Measurements from ENCODE around the gene C20orf96.
A peak's percentile ranks its signal among the peaks of the same experiment; 100 is the strongest.
"Not testable (repeated sequence)": the region's sequence is repeated elsewhere in the genome, so short reads cannot be mapped to it uniquely, and the experiment has no call there.

Gene C20orf96, protein sequence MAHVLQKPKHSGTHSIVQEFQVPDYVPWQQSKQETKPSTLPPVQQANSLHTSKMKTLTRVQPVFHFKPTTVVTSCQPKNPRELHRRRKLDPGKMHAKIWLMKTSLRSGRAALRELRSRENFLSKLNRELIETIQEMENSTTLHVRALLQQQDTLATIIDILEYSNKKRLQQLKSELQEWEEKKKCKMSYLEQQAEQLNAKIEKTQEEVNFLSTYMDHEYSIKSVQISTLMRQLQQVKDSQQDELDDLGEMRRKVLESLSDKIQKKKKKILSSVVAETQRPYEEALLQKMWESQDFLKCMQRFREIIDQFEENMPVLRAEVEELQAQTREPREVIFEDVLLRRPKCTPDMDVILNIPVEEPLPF

DNA sequence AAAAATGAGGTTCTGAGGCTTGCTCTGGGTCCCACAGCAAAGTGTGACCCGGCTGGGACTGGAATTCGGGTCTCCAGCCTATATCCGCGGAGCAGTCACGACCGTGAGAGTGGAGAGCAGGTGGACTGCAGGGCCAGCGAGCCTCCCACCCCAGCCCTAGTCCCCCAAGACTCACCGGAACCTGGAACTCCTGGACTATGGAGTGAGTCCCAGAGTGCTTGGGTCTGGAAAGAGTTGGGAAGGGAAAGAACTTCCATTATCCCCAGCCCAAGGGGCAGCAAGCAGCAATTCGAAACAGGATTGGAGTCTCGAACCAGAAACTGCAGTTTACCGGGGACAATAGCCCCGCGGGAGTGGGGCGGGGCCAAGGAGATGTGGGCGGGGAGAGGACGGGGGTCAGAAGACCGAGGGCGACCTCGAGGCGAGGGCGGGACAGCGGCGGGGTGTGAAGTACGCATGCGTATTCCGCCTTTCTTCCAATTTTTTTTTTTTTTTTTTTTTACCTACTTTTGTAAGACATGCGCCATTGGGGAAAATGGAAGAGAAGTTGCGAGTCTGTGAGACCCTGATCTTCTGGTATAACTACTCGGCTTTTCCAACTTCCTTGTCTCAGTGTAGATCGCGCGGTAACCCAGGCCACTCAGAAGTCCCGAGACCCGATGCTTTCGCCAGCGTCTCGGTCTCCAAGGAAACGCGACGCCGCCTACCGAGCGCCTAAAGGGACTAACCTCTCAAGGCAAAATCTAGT, at the start of gene C20orf96:
C20orf96 (minus strand) TSS at position 667 of the 748 bp plus-strand sequence; CDS start at position 527, 140 bp downstream.
- peak; percentile 88 for DNase-seq (ENCODE audit: low read depth)
- H3K4me3 ChIP-seq (ENCODE audit: low read depth, low read length), result peak within 1 kb of the TSS; percentile 86
- TF ChIP-seq, protein P1, sequence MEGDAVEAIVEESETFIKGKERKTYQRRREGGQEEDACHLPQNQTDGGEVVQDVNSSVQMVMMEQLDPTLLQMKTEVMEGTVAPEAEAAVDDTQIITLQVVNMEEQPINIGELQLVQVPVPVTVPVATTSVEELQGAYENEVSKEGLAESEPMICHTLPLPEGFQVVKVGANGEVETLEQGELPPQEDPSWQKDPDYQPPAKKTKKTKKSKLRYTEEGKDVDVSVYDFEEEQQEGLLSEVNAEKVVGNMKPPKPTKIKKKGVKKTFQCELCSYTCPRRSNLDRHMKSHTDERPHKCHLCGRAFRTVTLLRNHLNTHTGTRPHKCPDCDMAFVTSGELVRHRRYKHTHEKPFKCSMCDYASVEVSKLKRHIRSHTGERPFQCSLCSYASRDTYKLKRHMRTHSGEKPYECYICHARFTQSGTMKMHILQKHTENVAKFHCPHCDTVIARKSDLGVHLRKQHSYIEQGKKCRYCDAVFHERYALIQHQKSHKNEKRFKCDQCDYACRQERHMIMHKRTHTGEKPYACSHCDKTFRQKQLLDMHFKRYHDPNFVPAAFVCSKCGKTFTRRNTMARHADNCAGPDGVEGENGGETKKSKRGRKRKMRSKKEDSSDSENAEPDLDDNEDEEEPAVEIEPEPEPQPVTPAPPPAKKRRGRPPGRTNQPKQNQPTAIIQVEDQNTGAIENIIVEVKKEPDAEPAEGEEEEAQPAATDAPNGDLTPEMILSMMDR (IDR thresholded peaks at IDR 0.05; ENCODE audit: low read depth, low read length, missing control alignments), result peak; percentile 68
- in situ Hi-C loops (cut with HindIII; ENCODE audit: low sequenced_read_pairs), result no loop called here

DNA sequence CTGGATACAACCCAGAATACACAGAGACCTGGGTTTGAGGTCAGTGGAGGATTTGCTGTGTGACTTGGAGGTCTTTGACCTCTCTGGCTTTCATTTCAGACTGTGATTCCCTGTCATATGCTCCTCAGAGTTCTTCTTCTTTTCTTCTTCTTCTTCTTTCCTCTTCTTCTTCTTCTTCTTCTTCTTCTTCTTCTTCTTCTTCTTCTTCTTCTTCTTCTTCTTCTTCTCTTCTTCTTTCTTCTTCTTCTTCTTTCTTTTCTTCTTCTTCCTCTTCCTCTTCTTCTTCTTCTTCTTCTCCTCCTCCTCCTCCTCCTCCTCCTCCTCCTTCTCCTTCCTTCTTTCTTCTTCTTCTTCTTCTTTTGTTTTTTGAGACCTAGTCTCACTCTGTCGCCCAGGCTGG, 45.5 kb upstream of the C20orf96 start:
- in situ Hi-C loops (cut with HindIII; ENCODE audit: low sequenced_read_pairs); DNase-seq (ENCODE audit: low read depth); H3K4me3 ChIP-seq (ENCODE audit: low read depth, low read length): not testable (repeated sequence)

DNA sequence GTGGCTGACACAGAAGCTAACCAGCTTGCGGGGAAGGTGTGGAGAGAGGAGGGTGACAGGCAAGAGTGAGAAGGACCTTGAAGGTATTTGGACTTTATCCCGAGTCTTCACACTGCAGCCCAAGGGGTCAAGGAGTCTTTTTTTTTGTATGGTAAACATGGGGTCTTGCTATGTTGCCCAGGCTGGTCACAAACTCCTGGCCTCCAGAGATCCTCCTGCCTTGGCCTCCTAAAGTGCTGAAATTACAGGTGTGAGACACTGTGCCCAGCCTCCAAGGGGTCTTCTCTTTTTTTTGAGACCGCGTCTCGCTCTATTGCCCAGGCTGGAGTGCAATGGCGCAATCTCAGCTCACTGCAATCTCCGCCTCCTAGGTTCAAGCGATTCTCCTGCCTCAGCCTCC, 44.0 kb upstream of the C20orf96 start:
- TF ChIP-seq, protein P1 (IDR thresholded peaks at IDR 0.05; ENCODE audit: low read depth, low read length, missing control alignments), result no peak
- in situ Hi-C loops (cut with HindIII; ENCODE audit: low sequenced_read_pairs), result loop anchor here (5.0 kb wide), 1 partner anchor 72 kb away; no protein-coding TSS in a partner anchor
- H3K4me3 ChIP-seq (ENCODE audit: low read depth, low read length), result no peak overlapping the region
- no peak for DNase-seq (ENCODE audit: low read depth)

DNA sequence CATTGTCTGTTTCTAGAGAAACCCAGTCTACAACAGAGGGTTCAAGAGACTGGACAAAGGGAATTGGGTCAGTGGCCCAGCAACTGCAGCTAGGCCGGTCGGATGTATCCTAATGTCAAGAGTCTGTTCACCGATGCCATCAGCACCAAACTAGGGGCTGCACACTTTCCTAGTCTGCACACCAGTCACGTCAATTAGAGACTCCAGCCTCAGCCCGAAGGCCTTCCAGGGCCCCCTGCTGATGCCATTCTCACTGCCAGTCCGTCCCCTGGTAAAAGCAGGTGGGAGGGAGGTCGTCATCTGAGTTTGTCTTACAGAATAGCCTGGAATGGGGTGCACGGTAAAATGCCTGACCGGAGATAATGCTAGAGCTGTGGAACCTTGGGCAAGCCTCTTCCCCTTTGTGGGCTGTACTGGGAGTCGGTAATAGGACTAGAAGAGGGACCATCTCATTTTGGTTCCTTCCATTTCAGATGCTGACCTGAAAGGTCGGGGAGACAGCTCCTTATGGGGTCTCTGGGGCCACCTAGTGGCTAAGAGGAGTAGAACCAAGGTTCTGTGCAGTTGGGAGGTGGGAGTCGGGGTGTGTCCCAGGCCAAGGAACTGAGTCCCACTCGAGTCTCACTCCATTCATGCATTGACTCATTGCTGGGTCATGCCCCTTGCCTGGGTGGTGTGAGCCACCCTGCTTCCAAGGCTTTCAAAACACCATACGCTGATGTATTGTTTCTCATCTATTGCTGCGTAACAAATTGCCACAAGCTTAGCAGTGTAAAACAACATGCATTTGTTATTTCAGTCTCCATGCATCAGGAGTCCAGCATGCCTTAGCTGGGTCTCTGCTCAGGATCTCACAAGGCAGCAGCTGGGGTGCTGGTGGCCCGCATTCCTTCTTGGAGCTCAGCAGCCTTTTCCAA, 39.9 kb upstream of the C20orf96 start:
- no peak for DNase-seq (ENCODE audit: low read depth)
- H3K4me3 ChIP-seq (ENCODE audit: low read depth, low read length), result no peak overlapping the region
- TF ChIP-seq, protein P1 (IDR thresholded peaks at IDR 0.05; ENCODE audit: low read depth, low read length, missing control alignments), result peak; percentile 93
- in situ Hi-C loops (cut with HindIII; ENCODE audit: low sequenced_read_pairs), result loop anchor here (5.0 kb wide), 1 partner anchor 68 kb away; no protein-coding TSS in a partner anchor

DNA sequence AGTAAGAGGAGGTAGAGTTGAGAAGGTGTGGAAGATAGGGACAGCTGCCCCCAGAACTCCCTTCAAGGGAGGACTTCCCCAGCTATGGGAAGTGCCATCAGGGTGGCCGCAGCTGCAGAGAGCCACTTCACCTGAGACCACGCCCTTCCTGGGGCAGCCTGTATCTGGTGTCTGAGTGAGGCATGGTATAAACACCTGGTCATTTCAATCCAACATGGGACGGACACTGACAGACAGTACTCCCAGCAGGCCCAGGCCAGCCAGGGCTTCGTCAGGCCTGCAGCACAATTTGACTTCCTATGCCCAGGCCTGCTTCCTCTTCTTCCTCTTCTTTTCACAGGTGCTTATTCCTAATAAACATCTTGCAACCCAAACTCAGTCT, 39.3 kb upstream of the C20orf96 start:
- no peak for DNase-seq (ENCODE audit: low read depth)
- TF ChIP-seq, protein P1 (IDR thresholded peaks at IDR 0.05; ENCODE audit: low read depth, low read length, missing control alignments), result no peak
- in situ Hi-C loops (cut with HindIII; ENCODE audit: low sequenced_read_pairs), result loop anchor here (5.0 kb wide), 1 partner anchor 68 kb away; no protein-coding TSS in a partner anchor
- H3K4me3 ChIP-seq (ENCODE audit: low read depth, low read length), result no peak overlapping the region

DNA sequence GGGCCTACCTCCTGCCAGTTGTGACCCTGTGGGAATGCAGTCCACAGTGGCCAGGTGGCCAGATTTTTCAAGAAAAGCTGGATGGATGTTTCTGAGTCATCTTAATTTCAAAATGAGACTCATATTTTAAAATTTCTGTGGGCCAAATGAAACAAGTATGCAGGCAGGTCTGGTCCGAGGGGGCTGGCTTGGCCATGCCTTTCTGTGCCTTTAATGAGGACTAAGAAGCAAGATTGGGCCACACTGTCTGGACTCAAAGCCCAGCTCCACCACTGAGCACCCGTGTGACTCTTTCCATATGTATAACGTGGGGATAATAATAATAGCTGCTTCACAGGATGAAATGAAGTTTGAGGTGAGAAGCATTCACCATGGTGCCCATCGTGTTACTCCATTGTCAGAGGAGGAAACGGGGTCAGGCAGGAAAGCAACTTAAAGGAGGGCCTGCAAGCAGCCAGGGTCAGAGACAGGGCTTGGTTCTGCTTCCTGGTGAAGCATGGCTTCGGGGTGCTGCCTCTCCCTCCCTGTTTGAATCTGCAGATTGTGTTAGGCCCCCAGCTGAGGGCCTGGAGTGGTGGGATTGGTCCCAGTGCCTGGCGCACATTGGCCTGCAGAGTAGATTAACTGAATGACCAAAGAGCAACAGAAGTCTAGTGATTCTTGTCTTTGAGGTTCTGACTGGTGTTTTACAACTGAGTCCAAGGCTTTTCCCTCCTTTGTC, 38.6 kb upstream of the C20orf96 start:
- DNase-seq (ENCODE audit: low read depth), result no peak
- peak overlapping the region; percentile 86 for H3K4me3 ChIP-seq (ENCODE audit: low read depth, low read length)
- in situ Hi-C loops (cut with HindIII; ENCODE audit: low sequenced_read_pairs), result no loop called here
- TF ChIP-seq, protein P1 (IDR thresholded peaks at IDR 0.05; ENCODE audit: low read depth, low read length, missing control alignments), result no peak

Measured in astrocyte of the cerebellum (primary cell).